HL-60 (cell line): ENCODE data around the gene BOLA3.

Source experiments
- DNase-seq, 2 experiments: peaks; one replicate each; pipeline ENCODE4 v3.0.0-alpha.2; 2010 to 2020; ENCODE audit warnings: low read depth in 1 of 2, low spot score in 1 of 2
- H3K27ac ChIP-seq: fragments of 250-450 bp; sonication (Bioruptor Pico); replicated peaks from 2 replicates; pipeline ENCODE4 v1.5.1; 2020; ENCODE audit warnings: mild to moderate bottlenecking, moderate library complexity
- H3K27me3 ChIP-seq: fragments of 250-450 bp; sonication (Bioruptor Pico); 2 replicates; pipeline ENCODE4 v1.5.1; 2021; ENCODE audit warnings: mild to moderate bottlenecking, moderate library complexity; ENCODE audit not compliant: insufficient read depth, poor library complexity, severe bottlenecking
- H3K4me3 ChIP-seq: replicated peaks from 2 replicates; pipeline ENCODE4 v1.5.1; 2011; ENCODE audit warnings: mild to moderate bottlenecking, control low read depth, low read length; ENCODE audit not compliant: insufficient read depth
- CTCF ChIP-seq: IDR thresholded peaks from one replicate; pipeline ENCODE4 v1.5.1; 2011; ENCODE audit warnings: low read length, control low read depth, inconsistent platforms; ENCODE audit not compliant: insufficient read depth
- GABPA ChIP-seq: IDR thresholded peaks from 2 replicates; pipeline ENCODE4 v1.6.1; 2012; ENCODE audit warnings: low read depth
- POLR2AphosphoS5 ChIP-seq: IDR thresholded peaks from 2 replicates; pipeline ENCODE4 v1.6.1; 2012; ENCODE audit warnings: low read depth
- SPI1 ChIP-seq: IDR thresholded peaks from 2 replicates; pipeline ENCODE4 v1.6.1; 2012; ENCODE audit warnings: low read depth, mild to moderate bottlenecking, borderline replicate concordance
- TF ChIP-seq, protein P1 (sequence below): IDR thresholded peaks from 2 replicates; pipeline ENCODE4 v1.6.1; 2012; ENCODE audit warnings: low read depth; ENCODE audit not compliant: insufficient replicate concordance

Gene BOLA3

DNA sequence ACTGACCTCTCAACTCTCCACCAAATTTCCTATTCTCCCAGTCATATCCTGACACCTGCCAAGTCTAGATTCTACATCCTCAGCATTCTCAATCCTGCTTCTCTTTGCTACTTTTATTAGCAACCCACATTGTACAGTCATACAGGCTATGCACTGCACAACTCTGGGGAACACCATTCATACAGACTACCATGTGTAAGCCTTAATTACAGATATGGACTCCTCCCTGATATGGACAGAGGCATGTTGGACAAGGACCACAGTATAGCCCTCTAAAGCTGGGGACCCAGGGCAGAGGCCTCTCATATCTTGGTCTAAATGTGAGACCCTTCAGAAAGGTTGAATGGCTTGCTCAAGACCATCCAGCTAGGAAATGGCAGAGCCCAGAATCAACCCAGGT is 36.3 kb downstream of the BOLA3 start:
- no peaks in the 10 kb centered on the region for H3K27me3 ChIP-seq
- TF ChIP-seq, protein P1, sequence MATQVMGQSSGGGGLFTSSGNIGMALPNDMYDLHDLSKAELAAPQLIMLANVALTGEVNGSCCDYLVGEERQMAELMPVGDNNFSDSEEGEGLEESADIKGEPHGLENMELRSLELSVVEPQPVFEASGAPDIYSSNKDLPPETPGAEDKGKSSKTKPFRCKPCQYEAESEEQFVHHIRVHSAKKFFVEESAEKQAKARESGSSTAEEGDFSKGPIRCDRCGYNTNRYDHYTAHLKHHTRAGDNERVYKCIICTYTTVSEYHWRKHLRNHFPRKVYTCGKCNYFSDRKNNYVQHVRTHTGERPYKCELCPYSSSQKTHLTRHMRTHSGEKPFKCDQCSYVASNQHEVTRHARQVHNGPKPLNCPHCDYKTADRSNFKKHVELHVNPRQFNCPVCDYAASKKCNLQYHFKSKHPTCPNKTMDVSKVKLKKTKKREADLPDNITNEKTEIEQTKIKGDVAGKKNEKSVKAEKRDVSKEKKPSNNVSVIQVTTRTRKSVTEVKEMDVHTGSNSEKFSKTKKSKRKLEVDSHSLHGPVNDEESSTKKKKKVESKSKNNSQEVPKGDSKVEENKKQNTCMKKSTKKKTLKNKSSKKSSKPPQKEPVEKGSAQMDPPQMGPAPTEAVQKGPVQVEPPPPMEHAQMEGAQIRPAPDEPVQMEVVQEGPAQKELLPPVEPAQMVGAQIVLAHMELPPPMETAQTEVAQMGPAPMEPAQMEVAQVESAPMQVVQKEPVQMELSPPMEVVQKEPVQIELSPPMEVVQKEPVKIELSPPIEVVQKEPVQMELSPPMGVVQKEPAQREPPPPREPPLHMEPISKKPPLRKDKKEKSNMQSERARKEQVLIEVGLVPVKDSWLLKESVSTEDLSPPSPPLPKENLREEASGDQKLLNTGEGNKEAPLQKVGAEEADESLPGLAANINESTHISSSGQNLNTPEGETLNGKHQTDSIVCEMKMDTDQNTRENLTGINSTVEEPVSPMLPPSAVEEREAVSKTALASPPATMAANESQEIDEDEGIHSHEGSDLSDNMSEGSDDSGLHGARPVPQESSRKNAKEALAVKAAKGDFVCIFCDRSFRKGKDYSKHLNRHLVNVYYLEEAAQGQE = no peak
- no peak for TF ChIP-seq CTCF
- TF ChIP-seq SPI1 = no peak
- no peak for TF ChIP-seq POLR2AphosphoS5
- TF ChIP-seq GABPA = no peak
- DNase-seq = no peak

GRCh38 chr2:74110537-74110936 is 37.2 kb downstream of the BOLA3 start:
- Histone ChIP-seq H3K4me3 (no peak overlapping the region), H3K27ac (no peak overlapping the region), H3K27me3 (no peaks in the 10 kb centered on the region)
- no peak for DNase-seq
- TF ChIP-seq POLR2AphosphoS5 (0 out of 2 replicates have a peak, but pooled peaks have one; percentile 2), CTCF (no peak)

More for the DNA sequence above, 36.3 kb downstream of the BOLA3 start:
- Histone ChIP-seq H3K27ac (no peak overlapping the region), H3K4me3 (no peak overlapping the region)

DNA sequence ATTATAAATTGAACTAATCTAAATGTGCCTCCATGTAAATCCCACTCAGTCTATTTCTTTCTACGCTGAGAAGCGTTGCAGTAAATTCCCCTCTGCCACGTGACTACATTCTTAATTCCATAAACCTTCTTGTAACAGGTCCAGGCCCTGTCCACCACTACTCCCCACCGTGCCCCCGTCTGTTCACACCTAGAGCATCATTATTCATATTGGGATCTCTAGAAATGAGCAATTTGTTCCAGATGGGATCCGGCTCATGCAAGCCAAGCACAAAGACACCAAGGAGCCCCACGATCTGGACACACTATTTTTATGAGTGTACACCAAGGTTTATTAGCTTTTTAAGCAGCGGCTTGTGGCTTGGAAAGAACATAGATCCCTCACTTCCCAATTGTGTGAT is 38.2 kb downstream of the BOLA3 start:
- no peak for TF ChIP-seq CTCF
- TF ChIP-seq GABPA = no peak
- no peak for TF ChIP-seq POLR2AphosphoS5
- TF ChIP-seq, protein P1 = no peak
- no peak for TF ChIP-seq SPI1
- no peak overlapping the region for H3K4me3 ChIP-seq
- H3K27ac ChIP-seq = no peak overlapping the region
- no peaks in the 10 kb centered on the region for H3K27me3 ChIP-seq
- DNase-seq = no peak

- H3K27ac ChIP-seq = no peak overlapping the region
- H3K4me3 ChIP-seq = no peak overlapping the region
- H3K27me3 ChIP-seq = no peaks in the 10 kb centered on the region
- DNase-seq = no peak
- TF ChIP-seq CTCF (no peak), GABPA (no peak), SPI1 (no peak), POLR2AphosphoS5 (no peak)
- TF ChIP-seq, protein P1 = no peak
Measured at GRCh38 chr2:74107071-74107470, 40.6 kb downstream of the BOLA3 start.
